Activated CD4-positive, alpha-beta T cell treated with anti-CD3 and anti-CD28 coated beads, Interleukin-2, amount 10 ng/mL, durations not matched to agents 24 days and 14 days (primary cell): ENCODE measurements around the gene KRTAP2-3. TPM values are rescaled to one million over a fixed set of nuclear protein-coding genes. Genes with fewer than 3 reads are reported as not detected.

Experiments
- DNase-seq: peaks from one replicate; pipeline ENCODE4 v3.0.0; 2022
- H3K27ac Mint-ChIP-seq: one replicate; pipeline ENCODE4 v1.8.0; 2022; ENCODE audit warnings: mild to moderate bottlenecking, mixed read lengths
- H3K27me3 Mint-ChIP-seq: one replicate; pipeline ENCODE4 v1.8.0; 2022; ENCODE audit warnings: mixed read lengths
- H3K36me3 Mint-ChIP-seq: one replicate; pipeline ENCODE4 v1.8.0; 2022; ENCODE audit warnings: low read depth, mild to moderate bottlenecking, mixed read lengths
- H3K4me1 Mint-ChIP-seq: one replicate; pipeline ENCODE4 v1.8.0; 2021; ENCODE audit warnings: mixed read lengths
- H3K4me3 Mint-ChIP-seq: one replicate; pipeline ENCODE4 v1.8.0; 2022; ENCODE audit warnings: mild to moderate bottlenecking, moderate library complexity, mixed read lengths
- H3K9me3 Mint-ChIP-seq: one replicate; pipeline ENCODE4 v1.8.0; 2021; ENCODE audit warnings: mixed read lengths
- intact Hi-C: fragments of 100-400 bp; cut with micrococcal nuclease; formaldehyde crosslinking; loops from one replicate; pipeline ENCODE4 v1.15.1; 2023
- total RNA-seq: library from RNA; stranded (reverse); gene quantifications from 2 replicates; pipeline ENCODE4 v1.2.3, GENCODE V29; 2022

The KRTAP2-3 gene
- total RNA-seq, 1 donor from 2014 or later, result not detected

- no peak for DNase-seq
- H3K27ac Mint-ChIP-seq, result no peak overlapping the region
- no peak overlapping the region for H3K4me3 Mint-ChIP-seq
- peaks cover 6% of the 10 kb centered on the region for H3K27me3 Mint-ChIP-seq
- intact Hi-C loops, result no loop called here
- no peaks in the 10 kb centered on the region for H3K4me1 Mint-ChIP-seq
- no peaks in the 10 kb centered on the region for H3K36me3 Mint-ChIP-seq
- no peaks in the 10 kb centered on the region for H3K9me3 Mint-ChIP-seq
Measured at GRCh38 chr17:41009936-41010335, 50.0 kb downstream of the KRTAP2-3 start.

GRCh38 chr17:41009301-41009760 lies 50.6 kb downstream of the KRTAP2-3 start:
- Mint-ChIP-seq H3K9me3 (no peaks in the 10 kb centered on the region), H3K27ac (no peak overlapping the region), H3K4me3 (no peak overlapping the region), H3K36me3 (no peaks in the 10 kb centered on the region), H3K27me3 (peaks cover 6% of the 10 kb centered on the region), H3K4me1 (no peaks in the 10 kb centered on the region)
- no peak for DNase-seq
- intact Hi-C loops, result no loop called here

Other genes starting within 250 kb of the KRTAP2-3 start
- 26.4 and 27.8 TPM in 2 replicates for gene KRT10, start 237.5 kb downstream of the KRTAP2-3 start, total RNA-seq
- gene KRT12, start 192.9 kb downstream of the KRTAP2-3 start, total RNA-seq, result not detected in 2 replicates
- gene KRT20, start 174.9 kb downstream of the KRTAP2-3 start, total RNA-seq, result not detected in 2 replicates
- gene KRT23, start 122.5 kb downstream of the KRTAP2-3 start, total RNA-seq, result not detected in 2 replicates
- gene KRT39, start 93.2 kb downstream of the KRTAP2-3 start, total RNA-seq, result not detected in 2 replicates
- not detected in 2 replicates for gene KRT40, start 75.8 kb downstream of the KRTAP2-3 start, total RNA-seq
- not detected in 2 replicates for gene KRTAP3-3, start 66.0 kb downstream of the KRTAP2-3 start, total RNA-seq
- gene KRTAP3-2, start 60.2 kb downstream of the KRTAP2-3 start, total RNA-seq, result not detected in 2 replicates
- gene KRTAP3-1, start 51.0 kb downstream of the KRTAP2-3 start, total RNA-seq, result not detected in 2 replicates
- not detected in 2 replicates for gene KRTAP1-5, start 32.9 kb downstream of the KRTAP2-3 start, total RNA-seq
- not detected in 2 replicates for gene KRTAP1-4, start 29.9 kb downstream of the KRTAP2-3 start, total RNA-seq
- gene KRTAP1-3, start 25.2 kb downstream of the KRTAP2-3 start, total RNA-seq, result not detected in 2 replicates
- not detected in 2 replicates for gene KRTAP1-1, start 18.7 kb downstream of the KRTAP2-3 start, total RNA-seq
- not detected in 2 replicates for gene KRTAP2-1, start 12.8 kb downstream of the KRTAP2-3 start, total RNA-seq
- not detected in 2 replicates for gene KRTAP2-2, start 4.9 kb downstream of the KRTAP2-3 start, total RNA-seq
- gene KRTAP2-4, start 5.8 kb upstream of the KRTAP2-3 start, total RNA-seq, result not detected in 2 replicates
- not detected in 2 replicates for gene KRTAP4-7, start 24.0 kb upstream of the KRTAP2-3 start, total RNA-seq
- gene KRTAP4-8, start 38.0 kb upstream of the KRTAP2-3 start, total RNA-seq, result not detected in 2 replicates
- not detected in 2 replicates for gene KRTAP4-16, start 42.1 kb upstream of the KRTAP2-3 start, total RNA-seq
- gene KRTAP4-9, start 45.3 kb upstream of the KRTAP2-3 start, total RNA-seq, result not detected in 2 replicates
- gene KRTAP4-11, start 58.3 kb upstream of the KRTAP2-3 start, total RNA-seq, result not detected in 2 replicates
- gene KRTAP4-12, start 64.1 kb upstream of the KRTAP2-3 start, total RNA-seq, result not detected in 2 replicates
- not detected in 2 replicates for gene KRTAP4-6, start 80.4 kb upstream of the KRTAP2-3 start, total RNA-seq
- gene KRTAP4-5, start 89.7 kb upstream of the KRTAP2-3 start, total RNA-seq, result not detected in 2 replicates
- gene KRTAP4-4, start 100.6 kb upstream of the KRTAP2-3 start, total RNA-seq, result not detected in 2 replicates
- gene KRTAP4-3, start 108.1 kb upstream of the KRTAP2-3 start, total RNA-seq, result not detected in 2 replicates
- gene KRTAP4-2, start 118.1 kb upstream of the KRTAP2-3 start, total RNA-seq, result not detected in 2 replicates
- not detected in 2 replicates for gene KRTAP4-1, start 124.8 kb upstream of the KRTAP2-3 start, total RNA-seq
- not detected in 2 replicates for gene KRTAP9-1, start 129.8 kb upstream of the KRTAP2-3 start, total RNA-seq
- not detected in 2 replicates for gene KRTAP9-2, start 166.5 kb upstream of the KRTAP2-3 start, total RNA-seq
- gene KRTAP9-3, start 172.3 kb upstream of the KRTAP2-3 start, total RNA-seq, result not detected in 2 replicates
- gene KRTAP9-8, start 177.9 kb upstream of the KRTAP2-3 start, total RNA-seq, result not detected in 2 replicates
- gene KRTAP9-4, start 189.6 kb upstream of the KRTAP2-3 start, total RNA-seq, result not detected in 2 replicates
- not detected in 2 replicates for gene KRTAP9-9, start 195.3 kb upstream of the KRTAP2-3 start, total RNA-seq
- not detected in 2 replicates for gene KRTAP9-6, start 205.3 kb upstream of the KRTAP2-3 start, total RNA-seq
- not detected in 2 replicates for gene KRTAP9-7, start 215.6 kb upstream of the KRTAP2-3 start, total RNA-seq
- gene KRTAP29-1, start 242.7 kb upstream of the KRTAP2-3 start, total RNA-seq, result not detected in 2 replicates
- gene KRTAP16-1, start 249.2 kb upstream of the KRTAP2-3 start, total RNA-seq, result not detected in 2 replicates